Islet of Langerhans (tissue), 1 donor: Measurements from ENCODE around the gene TRIM39.
"Not testable (repeated sequence)": the region's sequence is repeated elsewhere in the genome, so short reads cannot be mapped to it uniquely, and the experiment has no call there.

Experiments used
- FAIRE-seq: peaks from one replicate; lab custom pipeline; 2011; peaks lifted over from hg19 to GRCh38; lab: Jason Lieb, UNC

The TRIM39 gene

DNA sequence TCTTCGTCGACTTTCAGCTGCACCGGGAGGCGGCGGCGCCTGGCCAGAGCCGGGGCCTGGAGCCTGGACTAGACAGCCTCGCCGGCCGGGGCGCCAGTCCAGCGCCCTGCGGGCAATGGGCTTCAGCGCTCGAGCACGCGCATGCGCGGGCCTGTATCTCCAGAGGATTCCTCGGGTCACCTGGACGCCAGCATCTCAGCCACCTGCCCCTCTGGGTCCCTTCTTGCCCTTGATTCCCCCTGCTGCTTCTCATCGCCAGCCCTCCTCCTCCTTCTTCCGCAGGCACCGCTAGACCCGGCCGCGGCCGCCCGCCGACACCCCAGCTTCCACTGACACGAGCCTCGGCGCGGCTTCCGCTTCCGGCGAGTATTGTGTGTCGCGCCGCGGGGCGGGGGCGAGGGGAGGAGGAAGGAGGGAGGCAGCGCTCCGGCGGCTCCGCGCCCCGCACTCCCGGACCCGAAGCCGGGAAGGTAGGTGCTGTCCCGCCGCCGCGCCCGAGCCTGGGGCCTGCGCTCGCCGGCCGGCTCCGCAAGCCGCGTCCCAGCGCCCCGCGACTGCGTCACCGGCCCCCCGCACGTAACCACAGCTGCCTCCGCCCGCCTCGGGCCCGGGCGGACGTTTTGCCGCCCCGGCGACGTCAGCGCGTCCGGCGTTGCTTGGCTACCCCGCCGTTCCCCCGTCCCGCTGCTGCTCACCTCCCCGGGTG lies at the start of gene TRIM39:
TSS of gene TRIM39 (plus strand) at position 402 of the 706 bp plus-strand sequence. CDS start 2,391 bp downstream, outside the sequence.
- no peak for FAIRE-seq

DNA sequence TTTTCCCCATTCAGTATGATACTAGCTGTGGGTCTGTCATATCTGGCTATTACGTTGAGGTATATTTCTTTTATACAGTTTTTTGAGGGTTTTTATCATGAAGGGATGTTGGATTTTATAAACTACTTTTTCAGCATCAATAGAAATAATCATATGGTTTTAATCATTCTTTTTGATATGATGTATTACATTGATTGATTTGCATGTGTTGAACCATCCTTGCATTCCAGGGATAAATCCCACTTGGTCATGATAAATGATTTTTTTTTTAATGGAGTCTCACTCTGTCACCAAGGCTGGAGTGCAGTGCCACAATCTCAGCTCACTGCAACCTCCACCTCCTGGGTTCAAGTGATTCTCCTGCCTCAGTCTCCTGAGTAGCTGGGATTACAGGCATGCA lies 45.7 kb upstream of the TRIM39 start:
- FAIRE-seq = not testable (repeated sequence)

- FAIRE-seq = peak; percentile 5
Observed at GRCh38 chr6:30282522-30282921, 44.2 kb upstream of the TRIM39 start.

DNA sequence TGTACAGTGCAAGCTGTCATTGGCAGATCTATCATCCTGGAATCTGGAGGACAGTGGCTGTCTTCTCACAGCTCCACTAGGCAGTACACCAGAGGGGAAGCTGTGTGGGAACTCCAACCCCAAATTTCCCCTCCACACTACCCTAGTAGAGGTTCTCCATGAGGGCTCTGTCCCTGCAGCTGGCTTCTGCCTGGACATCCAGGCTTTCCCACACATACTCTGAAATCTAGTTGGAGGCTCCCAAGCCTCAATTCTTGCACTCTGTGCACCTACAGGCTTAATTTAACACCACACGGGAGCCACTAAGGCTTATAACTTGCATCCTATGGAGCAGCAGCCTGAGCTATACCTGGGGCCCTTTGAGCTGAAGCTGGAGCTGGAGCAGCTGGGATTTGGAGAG lies 43.0 kb upstream of the TRIM39 start:
- FAIRE-seq = no peak

GRCh38 chr6:30287139-30287538 lies 39.6 kb upstream of the TRIM39 start:
- FAIRE-seq = no peak

- no peak for FAIRE-seq
Observed at GRCh38 chr6:30295837-30296236, 30.9 kb upstream of the TRIM39 start.

DNA sequence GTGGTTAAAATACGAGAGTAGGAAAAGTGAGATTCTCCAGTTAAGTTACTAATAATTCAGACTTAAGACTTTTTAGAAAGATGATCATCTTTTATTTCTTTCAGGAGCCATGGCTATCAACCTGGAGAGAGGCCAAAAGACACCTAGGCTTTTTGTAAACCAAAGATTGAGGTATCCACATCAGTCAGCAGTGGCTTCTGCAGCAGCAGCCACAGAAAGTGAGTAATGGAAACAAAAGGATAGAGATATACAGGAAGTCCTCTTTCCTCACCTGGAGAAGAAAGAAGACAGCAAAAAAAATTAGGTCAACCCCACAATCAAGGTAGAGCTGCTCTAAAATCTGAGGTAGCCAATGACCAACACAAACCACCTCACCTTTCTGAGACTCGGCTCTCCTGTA lies 22.7 kb upstream of the TRIM39 start:
- FAIRE-seq = no peak

DNA sequence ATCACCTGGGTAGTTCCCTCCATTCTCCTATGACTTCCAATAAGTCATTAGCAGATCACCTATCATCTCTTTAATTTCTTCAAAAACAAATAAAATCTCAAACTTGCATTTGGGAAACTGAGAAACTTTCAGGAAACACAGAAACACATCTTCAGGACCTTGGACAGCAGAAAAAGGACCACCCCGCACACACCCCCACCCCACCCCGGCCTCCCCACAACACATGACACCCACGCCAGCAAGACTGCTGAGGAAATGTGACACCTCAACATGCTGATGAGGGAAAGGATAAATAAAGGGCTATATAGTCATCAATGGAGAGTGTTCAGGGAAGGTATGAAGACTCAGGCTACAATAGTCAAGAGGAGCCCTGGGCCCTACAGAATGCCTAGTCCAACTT lies 15.6 kb upstream of the TRIM39 start:
- FAIRE-seq = no peak

GRCh38 chr6:30311671-30312070 lies 15.1 kb upstream of the TRIM39 start:
- FAIRE-seq = no peak

DNA sequence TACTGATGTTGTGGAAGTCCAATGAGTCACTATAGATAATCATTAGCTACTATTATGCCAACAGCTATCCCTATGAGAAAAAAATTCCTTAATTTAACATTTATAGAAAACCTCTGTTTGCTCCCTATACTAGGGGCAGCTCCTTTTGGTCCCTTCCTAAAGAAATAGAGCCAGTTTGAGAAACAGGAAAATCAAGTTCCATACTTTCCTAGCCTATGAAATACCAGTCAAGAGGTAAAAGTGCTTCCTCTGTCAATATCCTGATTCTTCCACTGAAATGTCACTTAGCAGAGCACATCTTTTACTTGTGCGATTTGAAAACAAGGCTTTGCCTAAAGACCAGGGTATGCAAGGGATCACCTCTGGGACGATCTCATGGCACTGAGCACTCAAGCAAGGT lies 14.5 kb upstream of the TRIM39 start:
- FAIRE-seq = no peak

DNA sequence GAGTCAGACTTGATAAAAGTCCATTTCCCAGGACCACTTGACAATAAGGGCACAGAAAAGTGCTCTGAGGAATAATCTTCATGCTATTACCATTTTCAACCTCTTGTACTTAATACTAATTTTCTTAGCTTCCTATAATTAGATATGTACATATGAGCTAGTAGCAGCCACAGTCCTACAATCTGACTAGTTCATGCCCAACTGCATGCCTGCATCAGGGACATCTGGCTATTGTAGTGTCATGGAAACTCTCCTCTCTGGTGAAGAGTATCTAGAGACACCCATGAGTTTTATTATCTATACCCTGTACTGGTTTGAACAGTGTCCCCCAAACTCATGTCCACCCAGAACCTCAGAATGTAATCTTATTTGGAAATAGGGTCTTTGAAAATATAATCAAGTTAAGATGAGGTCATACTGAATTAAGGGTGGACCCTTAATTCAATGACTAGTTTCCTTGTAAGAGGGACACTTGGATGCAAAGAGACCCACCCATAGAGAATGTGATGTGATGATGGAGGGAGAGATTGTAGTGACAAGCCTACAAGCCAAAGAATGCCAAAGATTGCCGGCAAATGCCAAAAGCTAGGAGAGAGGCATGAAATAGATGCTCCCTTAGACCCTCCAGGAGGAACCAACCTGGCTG lies 13.9 kb upstream of the TRIM39 start:
- FAIRE-seq = no peak

DNA sequence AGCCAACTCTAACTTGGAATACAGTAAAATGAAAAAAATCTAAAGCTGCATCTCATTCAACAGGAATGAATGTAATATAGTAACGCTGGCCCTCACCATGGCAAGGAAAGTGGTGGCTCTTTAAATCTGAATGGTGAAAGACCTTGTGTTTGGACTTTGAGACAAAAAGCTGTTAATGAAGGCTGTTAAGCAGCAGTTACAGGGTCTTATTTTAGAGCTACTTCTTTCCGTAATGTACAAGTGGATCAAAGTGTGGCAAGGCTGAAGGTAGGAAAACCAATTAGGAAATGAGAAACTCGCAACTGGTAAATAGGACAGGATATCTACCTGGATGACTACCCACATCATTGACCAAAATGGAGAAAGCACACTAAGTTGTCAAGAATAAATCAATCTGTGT lies 11.6 kb upstream of the TRIM39 start:
- no peak for FAIRE-seq

DNA sequence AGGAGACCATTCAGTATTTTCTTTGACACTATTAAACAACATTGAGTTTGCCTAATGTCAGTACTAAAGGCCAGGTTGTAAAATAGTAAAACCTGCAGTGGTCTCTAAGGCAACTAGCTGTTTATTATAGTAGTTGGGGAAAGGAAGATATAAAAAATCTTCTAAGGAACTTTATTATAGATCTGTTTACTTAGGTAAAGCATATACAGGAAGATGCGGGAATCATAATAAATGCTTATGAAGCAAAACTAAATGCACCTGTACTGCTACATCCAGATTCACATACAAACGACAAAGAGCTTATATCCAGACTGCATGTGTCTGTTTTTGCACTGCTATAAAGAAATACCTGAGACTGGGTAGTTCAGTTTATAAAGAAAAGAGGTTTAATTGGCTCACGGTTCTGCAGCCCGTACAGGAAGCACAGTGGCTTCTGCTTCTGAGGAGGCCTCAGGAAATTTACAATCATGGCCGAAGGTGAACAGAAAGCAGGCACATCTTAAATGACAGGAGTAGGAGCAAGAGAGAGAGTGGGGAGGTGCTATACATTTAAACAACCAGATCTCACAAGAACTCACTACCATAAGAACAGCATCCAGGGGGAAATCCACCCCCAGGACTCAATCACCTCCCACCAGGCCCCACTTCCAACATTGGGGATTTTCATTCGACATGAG lies 8.7 kb upstream of the TRIM39 start:
- FAIRE-seq = no peak

DNA sequence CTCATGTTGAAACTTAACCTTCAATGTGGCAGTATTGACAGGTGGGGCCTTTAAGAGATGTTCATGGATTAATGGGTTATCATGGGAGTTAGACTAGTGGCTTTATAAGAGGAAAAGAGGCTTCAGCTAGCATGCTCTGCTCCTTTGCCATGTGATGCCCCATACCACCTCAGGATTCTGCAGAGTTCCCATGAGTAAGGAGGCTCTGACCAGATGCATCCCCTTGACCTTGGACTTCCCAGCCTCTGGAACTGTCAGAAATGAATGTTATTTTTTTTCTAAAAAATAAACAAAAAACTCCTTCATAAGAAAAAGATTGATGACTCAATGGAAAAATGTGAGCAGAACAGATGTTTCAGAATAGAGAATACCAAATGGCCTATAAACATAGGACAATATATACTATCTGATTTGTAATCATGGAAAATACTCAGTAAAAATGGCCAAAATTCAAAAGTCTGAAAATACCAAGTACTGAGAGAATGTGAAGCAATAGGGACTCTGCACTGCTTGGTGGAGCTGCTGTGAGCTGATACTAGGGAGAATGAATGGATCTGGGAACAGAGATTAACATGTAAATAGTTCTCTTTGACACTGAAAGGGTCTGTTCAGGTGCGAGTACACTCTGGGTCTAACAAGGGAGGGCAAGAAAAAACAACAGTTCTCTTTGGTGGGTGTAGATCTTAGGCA lies 7.4 kb upstream of the TRIM39 start:
- no peak for FAIRE-seq

GRCh38 chr6:30321692-30322388 lies 4.9 kb upstream of the TRIM39 start:
- no peak for FAIRE-seq

- FAIRE-seq = no peak
Observed at GRCh38 chr6:30322527-30323501, 3.9 kb upstream of the TRIM39 start.

DNA sequence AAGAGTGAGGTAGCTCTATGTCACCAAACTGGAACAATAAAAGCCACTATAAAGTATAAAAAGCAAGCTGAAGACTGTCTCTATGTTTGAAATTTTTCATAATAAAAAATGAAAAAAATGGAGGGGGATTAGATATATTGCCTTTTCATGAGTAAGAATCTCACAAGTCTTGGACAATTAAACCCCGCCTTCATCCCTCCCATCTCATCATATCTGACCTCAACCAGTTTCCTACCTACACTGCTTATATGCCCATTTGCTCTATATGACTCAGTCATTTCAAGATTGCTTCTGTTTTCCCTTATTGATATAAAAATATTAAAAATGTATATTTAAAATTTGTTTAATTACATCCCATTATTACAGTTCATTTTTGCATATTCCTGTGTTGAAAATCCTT lies 2.9 kb upstream of the TRIM39 start:
- no peak for FAIRE-seq

DNA sequence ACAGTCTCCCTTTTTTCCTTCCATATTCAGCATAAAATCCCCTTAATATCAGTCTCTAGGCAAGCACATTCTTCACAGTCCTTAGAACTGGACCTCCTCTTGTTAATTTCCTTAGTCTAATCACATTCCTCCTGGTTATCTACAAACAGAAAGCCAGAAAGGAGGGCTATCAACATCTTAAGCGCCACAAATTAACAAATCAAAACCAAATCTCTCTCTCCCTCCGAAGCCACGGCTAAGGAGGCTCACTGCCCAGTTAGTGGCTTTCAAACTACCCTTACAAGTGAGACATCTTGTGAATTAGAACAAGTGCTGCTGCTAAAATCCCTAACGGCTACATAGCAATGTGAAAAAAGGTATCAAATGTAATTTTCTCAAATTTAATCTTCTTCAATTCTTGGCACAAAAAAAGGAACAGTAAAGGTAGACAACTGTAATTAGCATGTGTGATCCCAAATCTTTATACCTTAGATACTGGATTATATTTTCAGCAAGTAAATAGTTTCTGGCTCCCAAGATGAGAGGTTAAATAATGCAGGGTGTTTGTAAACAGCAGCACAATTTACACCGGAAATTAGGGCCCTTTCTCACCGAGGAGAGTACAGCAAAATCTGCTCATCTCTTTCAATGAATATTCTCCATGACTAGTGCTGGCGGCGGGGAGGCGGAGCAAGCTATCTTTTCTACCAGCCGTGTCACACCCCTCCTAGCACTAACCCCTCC lies 1.4 kb upstream of the TRIM39 start:
- no peak for FAIRE-seq

DNA sequence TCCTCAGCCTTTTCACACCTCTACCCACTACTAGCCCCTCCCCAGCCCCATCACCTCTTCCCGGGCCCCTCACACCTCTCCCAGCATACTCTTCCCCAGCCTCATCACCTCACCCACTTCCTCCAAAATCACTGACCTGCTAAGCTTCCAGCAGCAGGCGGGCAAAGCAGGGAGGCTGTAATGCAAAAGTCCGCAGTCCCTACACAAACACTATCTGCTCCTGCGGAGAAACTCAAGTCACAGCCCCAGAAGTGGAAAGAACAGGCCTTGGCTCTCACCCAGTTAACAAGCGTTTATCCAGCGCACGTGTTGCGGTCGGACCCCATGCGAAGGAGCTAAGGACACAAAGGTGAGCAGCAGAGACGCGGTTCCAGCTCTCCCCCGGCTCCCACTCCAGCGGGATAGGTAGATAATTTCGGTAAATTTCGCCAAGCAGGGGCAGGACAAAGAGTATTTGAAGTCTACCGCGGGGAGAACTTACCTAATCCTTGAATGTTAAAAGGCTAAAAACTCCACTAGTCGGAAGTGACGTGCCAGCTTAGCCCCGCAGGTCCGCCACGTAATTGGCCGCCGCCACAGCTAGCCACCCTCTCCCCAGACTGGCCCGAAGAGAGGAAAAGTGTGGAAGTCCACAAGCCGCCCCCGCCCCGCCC lies 728 bp upstream of the TRIM39 start:
- no peak for FAIRE-seq

GRCh38 chr6:30327232-30327746 lies 562 bp downstream of the TRIM39 start:
- FAIRE-seq = no peak
